K562 (cell line): ENCODE measurements around the gene HEY2. TPM values are rescaled to one million over a fixed set of nuclear protein-coding genes. Genes with fewer than 3 reads are reported as not detected.

Experiments used
- ATAC-seq: fragments of 200-7000 bp; cut with Tn5 transposase; 3 replicates; pipeline ENCODE4 v1.9.1; 2020; ENCODE audit warnings: moderate library complexity
- BruUV-seq: library from RNA; stranded (reverse); fragments of 400-500 nt; replicated peaks from 2 replicates; lab custom pipeline; 2021; lab: Mats Ljungman, UMichigan
- CTCF ChIA-PET: fragments of 300-600 bp; formaldehyde crosslinking; extraction: SDS; loops from one replicate; lab custom pipeline; 2021; ENCODE audit warnings: low intra/inter-chr PET ratio; lab: Yijun Ruan, JAX
- POLR2A ChIA-PET: fragments of 300-600, 350-650 bp; sonication (Branson Sonifier 250); formaldehyde crosslinking; extraction: SDS; loops from one replicate; lab custom pipeline; 2021; ENCODE audit warnings: antibody characterized with exemption, inconsistent platforms; lab: Yijun Ruan, JAX
- DNase-seq, 4 experiments: peaks; one replicate each; pipeline versions ENCODE4 v3.0.0 to v3.0.0-alpha.2; 2011 to 2018; ENCODE audit warnings: low spot score in 3 of 4, mixed read lengths in 3 of 4; ENCODE audit errors: extremely low read depth in 1 of 4
- FAIRE-seq: peaks from 2 replicates; lab custom pipeline; 2011; peaks lifted over from hg19 to GRCh38; lab: Jason Lieb, UNC
- H2AFZ ChIP-seq: 2 replicates; pipeline ENCODE4 v1.6.0; 2011; ENCODE audit warnings: low read depth, low read length, control low read depth, inconsistent platforms
- H3K27ac ChIP-seq: fragments of 200-600 bp; 3 replicates; pipeline ENCODE4 v1.8.0; 2011; ENCODE audit warnings: low read depth, mild to moderate bottlenecking, control low read depth, inconsistent platforms, low read length, moderate library complexity, mixed read lengths; ENCODE audit errors: extremely low read depth
- H3K27me3 ChIP-seq, 2 experiments: fragments of 300-600 bp in 1 of 2; 2 replicates in 1 of 2; 3 replicates in 1 of 2; pipeline versions ENCODE4 v1.6.0 to v1.8.0; 2011; ENCODE audit warnings: inconsistent platforms in 2 of 2, low read length in 2 of 2, mild to moderate bottlenecking in 1 of 2, mixed read lengths in 1 of 2, moderate library complexity in 1 of 2; ENCODE audit not compliant: control insufficient read depth in 2 of 2, insufficient read depth in 2 of 2
- H3K36me3 ChIP-seq: fragments of 300-600 bp; 3 replicates; pipeline ENCODE4 v1.8.0; 2011; ENCODE audit warnings: mild to moderate bottlenecking, low read length, inconsistent platforms; ENCODE audit not compliant: control insufficient read depth, insufficient read depth
- H3K4me1 ChIP-seq, 2 experiments: fragments of 200-600 bp in 1 of 2; replicated peaks in 1 of 2; 2 replicates in 1 of 2; 3 replicates in 1 of 2; pipeline versions ENCODE4 v1.5.1 to v1.8.0; 2011; ENCODE audit warnings: inconsistent platforms in 2 of 2, low read length in 2 of 2, mild to moderate bottlenecking in 1 of 2, mixed read lengths in 1 of 2, moderate library complexity in 1 of 2; ENCODE audit not compliant: control insufficient read depth in 2 of 2, insufficient read depth in 2 of 2
- H3K4me2 ChIP-seq: 2 replicates; pipeline ENCODE4 v1.6.1; 2011; ENCODE audit warnings: low read length, control low read depth, inconsistent platforms, mixed read lengths; ENCODE audit not compliant: insufficient read depth
- H3K4me3 ChIP-seq: fragments of 200-600 bp; sonication (generic), shearing (Covaris generic); 2 replicates; pipeline ENCODE4 v1.5.1; 2016; ENCODE audit warnings: control low read depth, inconsistent platforms
- H3K79me2 ChIP-seq: fragments of 200-600 bp; 3 replicates; pipeline ENCODE4 v1.8.0; 2011; ENCODE audit warnings: low read length, inconsistent platforms; ENCODE audit not compliant: control insufficient read depth, insufficient read depth
- H3K9ac ChIP-seq, 2 experiments: 2 replicates each; pipeline versions ENCODE4 v1.6.0 to v1.6.1; 2011; ENCODE audit warnings: low read depth in 2 of 2, low read length in 2 of 2, control low read depth in 1 of 2, inconsistent platforms in 1 of 2, mild to moderate bottlenecking in 1 of 2, mixed read lengths in 1 of 2; ENCODE audit not compliant: insufficient read depth in 1 of 2
- H3K9me1 ChIP-seq: one replicate; pipeline ENCODE4 v1.6.0; 2011; ENCODE audit warnings: inconsistent platforms, mild to moderate bottlenecking, low read length, moderate library complexity; ENCODE audit not compliant: control insufficient read depth, insufficient read depth
- H3K9me3 ChIP-seq: replicated peaks from 2 replicates; pipeline ENCODE4 v1.5.1; 2011; ENCODE audit warnings: low read depth, low read length, inconsistent platforms; ENCODE audit not compliant: control insufficient read depth, insufficient read depth
- H4K20me1 ChIP-seq: replicated peaks from 2 replicates; pipeline ENCODE4 v1.6.1; 2011; ENCODE audit warnings: low read length, inconsistent platforms, mixed read lengths; ENCODE audit not compliant: control insufficient read depth, insufficient read depth
- BMI1 ChIP-seq: fragments of 150-350 bp; IDR thresholded peaks from 2 replicates; pipeline ENCODE4 v1.6.1; 2014; ENCODE audit warnings: low read length
- CBX2 ChIP-seq: fragments of 200-600 bp; sonication (generic); IDR thresholded peaks from one replicate; pipeline ENCODE4 v1.6.1; 2012; ENCODE audit warnings: mild to moderate bottlenecking, low read length, inconsistent platforms; ENCODE audit not compliant: insufficient read depth, poor library complexity, severe bottlenecking
- CBX8 ChIP-seq: fragments of 200-600 bp; sonication (generic); IDR thresholded peaks from 2 replicates; pipeline ENCODE4 v1.6.1; 2012; ENCODE audit warnings: borderline replicate concordance, mixed run types, low read depth, mild to moderate bottlenecking, moderate library complexity, mixed read lengths, low read length, control low read depth, inconsistent platforms; ENCODE audit not compliant: poor library complexity, severe bottlenecking; ENCODE audit errors: extremely low read depth
- ELF1 ChIP-seq: fragments of 200-800 bp; sonication (Bioruptor generic); IDR thresholded peaks from 2 replicates; pipeline ENCODE4 v1.6.1; 2016; ENCODE audit warnings: missing genetic modification characterization, missing compliant biosample characterization
- ETV1 ChIP-seq: fragments of 450-650 bp; conservative IDR thresholded peaks from 2 replicates; pipeline ENCODE4 v1.6.1; 2016; ENCODE audit warnings: missing genetic modification characterization, control low read depth, low read depth, missing compliant biosample characterization
- MBD1 ChIP-seq: fragments of 250-450 bp; sonication (Bioruptor Pico); IDR thresholded peaks from 2 replicates; pipeline ENCODE4 v1.8.0; 2022; ENCODE audit warnings: inconsistent platforms
- RNF2 ChIP-seq: sonication (generic); IDR thresholded peaks from 2 replicates; pipeline ENCODE4 v1.6.1; 2016
- TAF7 ChIP-seq: fragments of 450-650 bp; IDR thresholded peaks from 2 replicates; pipeline ENCODE4 v1.6.1; 2016; ENCODE audit warnings: missing genetic modification characterization, missing compliant biosample characterization
- ZNF165 ChIP-seq: fragments of 250-450 bp; sonication (Bioruptor Pico); IDR thresholded peaks from 2 replicates; pipeline ENCODE4 v1.4.0; 2020; ENCODE audit warnings: borderline replicate concordance
- ZNF717 ChIP-seq: fragments of 250-450 bp; sonication (Bioruptor Pico); IDR thresholded peaks from 2 replicates; pipeline ENCODE4 v1.5.0; 2021
- WGBS: fragments of 100-300 bp; shearing (Covaris generic); methylation state at CpG from one replicate; pipeline ENCODE4 v1.1.6; 2016; ENCODE audit warnings: low coverage, mixed read lengths; ENCODE audit not compliant: insufficient coverage; ENCODE audit errors: missing lambda C conversion rate; 5-methylcytosine and 5-hydroxymethylcytosine counted together
- in situ Hi-C: fragments of 300-500 bp; cut with MboI; formaldehyde crosslinking; loops from 4 replicates; pipeline ENCODE4 v1.15.0; 2018; ENCODE audit warnings: inconsistent platforms, mixed read lengths
- intact Hi-C: fragments of 100-400 bp; cut with micrococcal nuclease; formaldehyde crosslinking; loops from 2 replicates; pipeline ENCODE4 v1.14.2; 2022
- polyA plus RNA-seq, 8 experiments: library from polyadenylated mRNA; depleted of rRNA in 4 of 8; stranded (reverse) in 5 of 8; unstranded in 3 of 8; fragments of >200 nt; fragmentation: Nextera tagmentation in 2 of 8; fragmentation: Illumina TruSeq in 1 of 8; extraction: Ambion mirVana in 2 of 8; extraction: Trizol in 1 of 8; gene quantifications; 2 replicates each; pipeline versions ENCODE4 v1.2.1 to v1.2.3, GENCODE V29; 2011 to 2014; ENCODE audit warnings: inconsistent platforms in 1 of 8, missing spikeins in 1 of 8
- total RNA-seq, 7 experiments: library from RNA; depleted of rRNA in 6 of 7; stranded (reverse); fragments of >200 nt in 6 of 7; fragmentation: Illumina TruSeq in 2 of 7; extraction: Trizol in 2 of 7; gene quantifications; 2 replicates each; pipeline versions ENCODE4 v1.2.1 to v1.2.3, GENCODE V29; 2011 to 2021; ENCODE audit warnings: low replicate concordance in 1 of 7

The HEY2 gene
- total and polyA plus RNA-seq, 9 of the 15 experiments (the other 6 are each of a cell fraction or from before 2014, with no cell fraction given) = 0.03 to 0.07 (median 0.06) TPM; not detected in 5

DNA sequence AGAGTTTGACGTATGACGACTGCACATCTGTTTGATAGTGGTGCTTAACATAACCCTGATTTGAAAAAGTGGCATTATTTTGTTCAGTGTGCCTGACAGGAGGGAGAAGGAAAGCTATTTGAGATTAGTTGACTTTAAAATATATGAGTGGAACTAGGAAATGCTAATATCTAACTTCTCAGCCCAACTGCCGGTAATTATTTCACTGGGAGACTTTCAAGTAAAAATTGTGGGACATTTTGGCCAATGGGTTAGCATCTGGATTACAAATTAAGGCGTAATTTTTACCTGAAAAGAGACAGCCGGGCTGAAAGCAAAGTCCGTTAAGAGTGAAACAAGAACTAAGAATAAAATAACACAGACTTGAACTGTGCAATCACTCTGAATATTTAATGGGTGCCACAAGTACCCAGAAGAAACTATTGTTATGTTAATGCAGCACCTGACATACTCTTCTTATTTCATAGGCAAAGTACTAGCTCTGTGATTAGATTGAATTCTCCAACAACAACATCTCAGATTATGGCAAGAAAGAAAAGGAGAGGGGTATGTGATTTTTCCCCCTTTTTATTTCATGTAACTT lies 2.0 kb downstream of the HEY2 start:
- no peak for FAIRE-seq
- WGBS = 5% methylated on average over 6 of the region's 6 CpGs
- POLR2A ChIA-PET = interaction anchor here (0.6 to 0.9 kb wide), 2 partner anchors 8 to 141 kb away, joined by 3 to 4 read pairs; no protein-coding TSS in a partner anchor

GRCh38 chr6:125752773-125753172 lies 3.3 kb downstream of the HEY2 start:
- TF ChIP-seq CBX8 (peak; percentile 78), ETV1 (tag) (no peak), ZNF165 (no peak), MBD1 (no peak), CBX2 (peak; percentile 89), TAF7 (tag) (no peak)
- CTCF ChIA-PET = interaction anchor here (0.9 kb wide), 1 partner anchor 241 kb away, joined by 3 read pairs; no protein-coding TSS in a partner anchor
- peaks cover 3% of the 10 kb centered on the region for H3K9me1 ChIP-seq
- H3K27me3 ChIP-seq = peaks cover 22 to 33% of the 10 kb centered on the region in 2 experiments
- no peaks in the 10 kb centered on the region for H3K79me2 ChIP-seq
- no peak for ATAC-seq
- H3K4me1 ChIP-seq = peaks cover 12 to 23% of the 10 kb centered on the region in 2 experiments; a peak in 4 of 5 replicates
- H3K36me3 ChIP-seq = no peaks in the 10 kb centered on the region
- no peak overlapping the region for H3K9ac ChIP-seq
- POLR2A ChIA-PET = no interaction called here
- intact Hi-C loops (loop anchor here (1.0 kb wide), 1 partner anchor 240 kb away; no protein-coding TSS in a partner anchor), in situ Hi-C loops (loop anchor here (10.0 to 25.0 kb wide), 2 partner anchors 590 to 878 kb away; partner anchors contain the start of gene TPD52L1)
- no peak for DNase-seq
- no peak overlapping the region for H3K4me2 ChIP-seq
- H3K9me3 ChIP-seq = no peaks in the 10 kb centered on the region
- no peaks in the 10 kb centered on the region for H4K20me1 ChIP-seq
- no TSS peak for BruUV-seq
- no peak overlapping the region for H2AFZ ChIP-seq
- FAIRE-seq = no peak
- H3K27ac ChIP-seq = no peak overlapping the region
- H3K4me3 ChIP-seq = no peak overlapping the region
- 0% methylated on average over 2 of the region's 2 CpGs for WGBS

More for the DNA sequence above, 2.0 kb downstream of the HEY2 start:
- H3K9me1 ChIP-seq = no peaks in the 10 kb centered on the region
- no peak overlapping the region for H3K27ac ChIP-seq
- no peak overlapping the region for H3K4me2 ChIP-seq
- H3K79me2 ChIP-seq = no peaks in the 10 kb centered on the region
- no peak overlapping the region for H2AFZ ChIP-seq
- in situ Hi-C loops = loop anchor here (10.0 to 25.0 kb wide), 2 partner anchors 589 to 877 kb away; partner anchors contain the start of gene TPD52L1
- no peak overlapping the region for H3K9ac ChIP-seq
- ATAC-seq (no peak), DNase-seq (no peak)
- H4K20me1 ChIP-seq = no peaks in the 10 kb centered on the region
- TF ChIP-seq ZNF717 (CRISPR knock-in tag) (no peak), CBX2 (peak; percentile 98), ELF1 (no peak), RNF2 (peak; percentile 5; the same call in 1 of the 2 replicates), BMI1 (0 out of 2 replicates have a peak, but pooled peaks have one; percentile 18), CBX8 (peak; percentile 29)
- peaks cover 12 to 28% of the 10 kb centered on the region in 2 experiments; a peak in 4 of 5 replicates for H3K4me1 ChIP-seq
- no peaks in the 10 kb centered on the region for H3K9me3 ChIP-seq
- no peak overlapping the region for H3K4me3 ChIP-seq
- H3K36me3 ChIP-seq = no peaks in the 10 kb centered on the region
- CTCF ChIA-PET = no interaction called here
- peaks cover 34 to 44% of the 10 kb centered on the region in 2 experiments for H3K27me3 ChIP-seq
- intact Hi-C loops = no loop called here
- no TSS peak for BruUV-seq
